Endometrial microvascular endothelial cells (primary cell): ENCODE measurements around the gene RAP1GAP. TPM values are rescaled to one million over a fixed set of nuclear protein-coding genes. Genes with fewer than 3 reads are reported as not detected.

ENCODE experiments used
- total RNA-seq: library from RNA; depleted of rRNA; stranded (reverse); fragments of >200 nt; gene quantifications from one replicate; pipeline ENCODE4 v1.2.3, GENCODE V29; 2015; ENCODE audit errors: inconsistent ontology term

RAP1GAP gene
- total RNA-seq, 1 donor from 2014 or later = not detected

Other genes with a start within 250 kb of the RAP1GAP start
- 21.3 TPM for gene NBPF3, start 229.2 kb downstream of the RAP1GAP start, total RNA-seq
- gene ALPL, start 159.9 kb downstream of the RAP1GAP start, total RNA-seq = not detected
- gene USP48, start 113.8 kb upstream of the RAP1GAP start, total RNA-seq = 50.8 TPM
- gene LDLRAD2, start 142.9 kb upstream of the RAP1GAP start, total RNA-seq = not detected